IgD-negative memory B cell (primary cell): ENCODE data around the gene ITGA11. TPM values are rescaled to one million over a fixed set of nuclear protein-coding genes. Genes with fewer than 3 reads are reported as not detected.

Source experiments
- H3K27ac Mint-ChIP-seq, 3 donors: one replicate each; pipeline ENCODE4 v1.8.0; 2020 to 2022; ENCODE audit warnings: mild to moderate bottlenecking in 3 of 3, mixed read lengths in 3 of 3, moderate library complexity in 1 of 3
- H3K27me3 Mint-ChIP-seq: one replicate; pipeline ENCODE4 v1.8.0; 2021; ENCODE audit warnings: mixed read lengths
- H3K36me3 Mint-ChIP-seq: one replicate; pipeline ENCODE4 v1.8.0; 2020; ENCODE audit warnings: mild to moderate bottlenecking, mixed read lengths
- H3K4me1 Mint-ChIP-seq, 3 donors: one replicate each; pipeline ENCODE4 v1.8.0; 2020 to 2022; ENCODE audit warnings: mixed read lengths in 3 of 3, mild to moderate bottlenecking in 1 of 3
- H3K4me3 Mint-ChIP-seq, 4 donors: one replicate each; pipeline ENCODE4 v1.8.0; 2020 to 2022; ENCODE audit warnings: mild to moderate bottlenecking in 4 of 4, mixed read lengths in 4 of 4, moderate library complexity in 3 of 4
- H3K9me3 Mint-ChIP-seq, 3 donors: one replicate each; pipeline ENCODE4 v1.8.0; 2020 to 2021; ENCODE audit warnings: mixed read lengths in 3 of 3, mild to moderate bottlenecking in 1 of 3
- polyA plus RNA-seq: library from polyadenylated mRNA; unstranded; fragments of 300-500 nt; fragmentation: Illumina TruSeq; gene quantifications from one replicate; pipeline ENCODE4 v1.2.3, GENCODE V29; 2021

ITGA11 gene
- polyA plus RNA-seq, 1 donor from 2014 or later: not detected

- Mint-ChIP-seq H3K4me1 (no peaks in the 10 kb centered on the region), H3K27ac (no peak overlapping the region), H3K27me3 (peaks cover 4% of the 10 kb centered on the region), H3K36me3 (peaks cover 1% of the 10 kb centered on the region), H3K9me3 (no peaks in the 10 kb centered on the region), H3K4me3 (no peak overlapping the region)
Measured at GRCh38 chr15:68413363-68414205, 18.4 kb downstream of the ITGA11 start.

GRCh38 chr15:68412218-68412617 lies 19.7 kb downstream of the ITGA11 start:
- Mint-ChIP-seq H3K36me3 (peaks cover 1% of the 10 kb centered on the region), H3K27me3 (peaks cover 4% of the 10 kb centered on the region), H3K4me1 (no peaks in the 10 kb centered on the region), H3K27ac (no peak overlapping the region), H3K9me3 (no peaks in the 10 kb centered on the region), H3K4me3 (no peak overlapping the region)

GRCh38 chr15:68411735-68412134 lies 20.2 kb downstream of the ITGA11 start:
- Mint-ChIP-seq H3K4me3 (no peak overlapping the region), H3K27ac (no peak overlapping the region)

GRCh38 chr15:68411343-68411675 lies 20.7 kb downstream of the ITGA11 start:
- no peak overlapping the region for H3K27ac Mint-ChIP-seq
- H3K9me3 Mint-ChIP-seq: no peaks in the 10 kb centered on the region
- peaks cover 4% of the 10 kb centered on the region for H3K27me3 Mint-ChIP-seq
- no peak overlapping the region for H3K4me3 Mint-ChIP-seq
- H3K4me1 Mint-ChIP-seq: no peaks in the 10 kb centered on the region
- H3K36me3 Mint-ChIP-seq: peaks cover 1% of the 10 kb centered on the region

More at GRCh38 chr15:68411735-68412134, 20.2 kb downstream of the ITGA11 start:
- Mint-ChIP-seq H3K4me1 (no peaks in the 10 kb centered on the region), H3K9me3 (no peaks in the 10 kb centered on the region), H3K27me3 (peaks cover 4% of the 10 kb centered on the region), H3K36me3 (peaks cover 1% of the 10 kb centered on the region)

- Mint-ChIP-seq H3K36me3 (peaks cover 1% of the 10 kb centered on the region), H3K4me1 (no peaks in the 10 kb centered on the region), H3K27ac (no peak overlapping the region), H3K27me3 (peaks cover 4% of the 10 kb centered on the region), H3K9me3 (no peaks in the 10 kb centered on the region), H3K4me3 (no peak overlapping the region)
Measured at GRCh38 chr15:68410466-68411342, 21.3 kb downstream of the ITGA11 start.

- Mint-ChIP-seq H3K9me3 (no peaks in the 10 kb centered on the region), H3K4me1 (no peaks in the 10 kb centered on the region), H3K36me3 (peaks cover 1% of the 10 kb centered on the region), H3K27me3 (peaks cover 4% of the 10 kb centered on the region), H3K27ac (no peak overlapping the region), H3K4me3 (no peak overlapping the region)
Measured at GRCh38 chr15:68409736-68410370, 22.1 kb downstream of the ITGA11 start.

GRCh38 chr15:68408971-68409370 lies 23.0 kb downstream of the ITGA11 start:
- Mint-ChIP-seq H3K9me3 (no peaks in the 10 kb centered on the region), H3K27ac (peak overlapping the region in 1 of 3 donors; percentile 28), H3K4me3 (no peak overlapping the region), H3K4me1 (no peaks in the 10 kb centered on the region), H3K27me3 (peaks cover 4% of the 10 kb centered on the region), H3K36me3 (peaks cover 1% of the 10 kb centered on the region)

- Mint-ChIP-seq H3K4me1 (no peaks in the 10 kb centered on the region), H3K4me3 (no peak overlapping the region), H3K27me3 (peaks cover 4% of the 10 kb centered on the region), H3K9me3 (peaks cover 0 to 2% (median 0%) of the 10 kb centered on the region in 3 donors), H3K36me3 (peaks cover 1% of the 10 kb centered on the region), H3K27ac (no peak overlapping the region)
Measured at GRCh38 chr15:68407886-68408881, 23.8 kb downstream of the ITGA11 start.

GRCh38 chr15:68407141-68407885 lies 24.6 kb downstream of the ITGA11 start:
- H3K4me3 Mint-ChIP-seq: no peak overlapping the region

GRCh38 chr15:68405378-68406250 lies 26.3 kb downstream of the ITGA11 start:
- Mint-ChIP-seq H3K27me3 (peaks cover 2% of the 10 kb centered on the region), H3K36me3 (no peaks in the 10 kb centered on the region), H3K4me1 (no peaks in the 10 kb centered on the region), H3K9me3 (peaks cover 0 to 2% (median 0%) of the 10 kb centered on the region in 3 donors), H3K27ac (no peak overlapping the region), H3K4me3 (no peak overlapping the region)

More at GRCh38 chr15:68407141-68407885, 24.6 kb downstream of the ITGA11 start:
- Mint-ChIP-seq H3K4me1 (no peaks in the 10 kb centered on the region), H3K27me3 (peaks cover 4% of the 10 kb centered on the region), H3K36me3 (no peaks in the 10 kb centered on the region), H3K27ac (no peak overlapping the region), H3K9me3 (peaks cover 0 to 2% (median 0%) of the 10 kb centered on the region in 3 donors)

GRCh38 chr15:68404056-68404798 lies 27.7 kb downstream of the ITGA11 start:
- Mint-ChIP-seq H3K27me3 (no peaks in the 10 kb centered on the region), H3K4me3 (no peak overlapping the region), H3K27ac (no peak overlapping the region), H3K9me3 (peaks cover 0 to 2% (median 0%) of the 10 kb centered on the region in 3 donors), H3K4me1 (no peaks in the 10 kb centered on the region), H3K36me3 (no peaks in the 10 kb centered on the region)

- Mint-ChIP-seq H3K27me3 (no peaks in the 10 kb centered on the region), H3K36me3 (no peaks in the 10 kb centered on the region), H3K27ac (peak overlapping the region in 1 of 3 donors; percentile 61), H3K4me1 (no peaks in the 10 kb centered on the region), H3K9me3 (peaks cover 0 to 2% (median 0%) of the 10 kb centered on the region in 3 donors), H3K4me3 (no peak overlapping the region)
Measured at GRCh38 chr15:68403161-68403941, 28.6 kb downstream of the ITGA11 start.
